Bronchial epithelial cell (primary cell): Measurements from ENCODE around the gene ACAP2. TPM values are rescaled to one million over a fixed set of nuclear protein-coding genes. Genes with fewer than 3 reads are reported as not detected.

Experiments used
- DNase-seq: peaks from one replicate; pipeline ENCODE4 v3.0.0-alpha.2; 2010; ENCODE audit warnings: low read depth
- FAIRE-seq: peaks from 2 replicates; lab custom pipeline; 2011; peaks lifted over from hg19 to GRCh38; lab: Jason Lieb, UNC
- H3K27me3 ChIP-seq: 2 replicates; pipeline ENCODE4 v1.5.1; 2011; ENCODE audit warnings: low read length; ENCODE audit not compliant: control insufficient read depth, insufficient read depth
- H3K36me3 ChIP-seq: 2 replicates; pipeline ENCODE4 v1.5.1; 2011; ENCODE audit warnings: low read length; ENCODE audit not compliant: control insufficient read depth, insufficient read depth
- H3K4me3 ChIP-seq: 2 replicates; pipeline ENCODE4 v1.5.1; 2011; ENCODE audit warnings: mild to moderate bottlenecking, low read depth, low read length, control low read depth
- CTCF ChIP-seq: IDR thresholded peaks from 2 replicates; pipeline ENCODE4 v1.5.1; 2011; ENCODE audit warnings: mild to moderate bottlenecking, moderate library complexity, low read length, control low read depth, inconsistent platforms; ENCODE audit not compliant: insufficient read depth, severe bottlenecking
- total RNA-seq: library from RNA; depleted of rRNA; stranded (reverse); fragments of >200 nt; gene quantifications from 2 replicates; pipeline ENCODE4 v1.2.1, GENCODE V29; 2014

The ACAP2 gene
- total RNA-seq, 1 donor from 2014 or later = 51.9 TPM

- Histone ChIP-seq H3K36me3 (peaks cover 1% of the 10 kb centered on the region), H3K4me3 (no peak overlapping the region), H3K27me3 (no peaks in the 10 kb centered on the region)
- FAIRE-seq (no peak), DNase-seq (no peak)
- TF ChIP-seq CTCF = no peak
These were observed 193.6 kb downstream of the ACAP2 start for GRCh38 chr3:195249057-195249770.

- no peak for DNase-seq
- Histone ChIP-seq H3K36me3 (peaks cover 1% of the 10 kb centered on the region), H3K4me3 (no peak overlapping the region), H3K27me3 (no peaks in the 10 kb centered on the region)
- no peak for FAIRE-seq
- no peak for TF ChIP-seq CTCF
These were observed 194.5 kb downstream of the ACAP2 start for GRCh38 chr3:195248281-195248680.

- TF ChIP-seq CTCF = no peak
- Histone ChIP-seq H3K36me3 (peaks cover 1% of the 10 kb centered on the region), H3K4me3 (no peak overlapping the region), H3K27me3 (no peaks in the 10 kb centered on the region)
- no peak for FAIRE-seq
- no peak for DNase-seq
These were observed 195.0 kb downstream of the ACAP2 start for GRCh38 chr3:195247863-195248189.

GRCh38 chr3:195247086-195247862 is 195.5 kb downstream of the ACAP2 start:
- Histone ChIP-seq H3K36me3 (peaks cover 1% of the 10 kb centered on the region), H3K4me3 (no peak overlapping the region), H3K27me3 (no peaks in the 10 kb centered on the region)
- no peak for TF ChIP-seq CTCF
- FAIRE-seq = no peak
- DNase-seq = no peak

- Histone ChIP-seq H3K4me3 (no peak overlapping the region), H3K27me3 (no peaks in the 10 kb centered on the region), H3K36me3 (peaks cover 1% of the 10 kb centered on the region)
- TF ChIP-seq CTCF = no peak
- DNase-seq = no peak
- no peak for FAIRE-seq
These were observed 196.2 kb downstream of the ACAP2 start for GRCh38 chr3:195246581-195246995.
